GM12873 (cell line): ENCODE results near the gene IL1RL2.

ENCODE experiments used
- TF ChIP-seq, protein P1 (sequence below): IDR thresholded peaks from 2 replicates; pipeline ENCODE4 v1.5.1; 2012; ENCODE audit warnings: low read depth, mild to moderate bottlenecking, moderate library complexity, low read length, control low read depth; ENCODE audit not compliant: insufficient read depth; ENCODE audit errors: missing control alignments

Gene IL1RL2

DNA sequence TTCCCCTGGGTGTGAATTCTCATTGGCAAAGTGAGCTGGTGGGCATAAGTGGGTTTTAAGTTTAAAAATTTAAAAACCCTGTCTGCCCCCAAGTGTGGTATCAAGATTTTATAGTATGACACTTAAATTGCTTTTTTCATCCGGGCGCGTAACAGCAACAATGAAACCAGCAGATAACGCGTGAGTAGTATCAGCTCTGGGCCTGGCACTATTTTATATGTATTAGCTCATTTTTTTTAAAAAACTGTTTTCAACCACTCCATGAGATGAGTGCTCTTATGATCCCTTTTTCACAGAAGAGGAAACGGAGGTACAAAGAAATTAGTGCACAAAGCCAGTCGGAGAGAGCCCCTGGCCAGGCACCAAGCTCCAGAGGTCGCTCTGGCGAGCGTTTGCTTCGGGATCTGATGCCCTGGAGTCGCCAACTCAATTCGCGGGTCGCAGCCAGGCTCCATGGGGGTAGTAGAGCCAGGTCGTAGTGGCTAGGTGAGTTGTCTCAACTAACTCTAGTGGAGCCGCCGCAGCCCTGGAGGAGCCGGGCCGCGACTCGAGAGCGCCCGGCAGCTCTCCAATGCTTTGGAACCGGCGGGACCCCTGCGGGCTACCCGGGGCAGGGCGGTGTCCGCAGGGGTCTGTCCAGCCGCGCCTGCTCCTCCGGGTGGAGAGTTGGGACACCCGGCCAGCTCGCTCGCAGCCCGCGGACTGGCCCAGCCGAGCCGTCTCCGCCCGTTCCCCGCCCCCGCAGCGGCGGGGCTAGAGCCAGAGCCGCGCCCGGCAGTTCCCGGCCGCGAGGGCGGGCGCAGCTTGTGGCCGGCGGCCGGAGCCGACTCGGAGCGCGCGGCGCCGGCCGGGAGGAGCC is 44.6 kb upstream of the IL1RL2 start, which contains the start of gene IL1R1:
TSS of gene IL1R1 (plus strand) at position 777 of the 859 bp plus-strand sequence. CDS start 14,979 bp downstream, outside the sequence.
- TF ChIP-seq, protein P1, sequence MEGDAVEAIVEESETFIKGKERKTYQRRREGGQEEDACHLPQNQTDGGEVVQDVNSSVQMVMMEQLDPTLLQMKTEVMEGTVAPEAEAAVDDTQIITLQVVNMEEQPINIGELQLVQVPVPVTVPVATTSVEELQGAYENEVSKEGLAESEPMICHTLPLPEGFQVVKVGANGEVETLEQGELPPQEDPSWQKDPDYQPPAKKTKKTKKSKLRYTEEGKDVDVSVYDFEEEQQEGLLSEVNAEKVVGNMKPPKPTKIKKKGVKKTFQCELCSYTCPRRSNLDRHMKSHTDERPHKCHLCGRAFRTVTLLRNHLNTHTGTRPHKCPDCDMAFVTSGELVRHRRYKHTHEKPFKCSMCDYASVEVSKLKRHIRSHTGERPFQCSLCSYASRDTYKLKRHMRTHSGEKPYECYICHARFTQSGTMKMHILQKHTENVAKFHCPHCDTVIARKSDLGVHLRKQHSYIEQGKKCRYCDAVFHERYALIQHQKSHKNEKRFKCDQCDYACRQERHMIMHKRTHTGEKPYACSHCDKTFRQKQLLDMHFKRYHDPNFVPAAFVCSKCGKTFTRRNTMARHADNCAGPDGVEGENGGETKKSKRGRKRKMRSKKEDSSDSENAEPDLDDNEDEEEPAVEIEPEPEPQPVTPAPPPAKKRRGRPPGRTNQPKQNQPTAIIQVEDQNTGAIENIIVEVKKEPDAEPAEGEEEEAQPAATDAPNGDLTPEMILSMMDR: no peak

DNA sequence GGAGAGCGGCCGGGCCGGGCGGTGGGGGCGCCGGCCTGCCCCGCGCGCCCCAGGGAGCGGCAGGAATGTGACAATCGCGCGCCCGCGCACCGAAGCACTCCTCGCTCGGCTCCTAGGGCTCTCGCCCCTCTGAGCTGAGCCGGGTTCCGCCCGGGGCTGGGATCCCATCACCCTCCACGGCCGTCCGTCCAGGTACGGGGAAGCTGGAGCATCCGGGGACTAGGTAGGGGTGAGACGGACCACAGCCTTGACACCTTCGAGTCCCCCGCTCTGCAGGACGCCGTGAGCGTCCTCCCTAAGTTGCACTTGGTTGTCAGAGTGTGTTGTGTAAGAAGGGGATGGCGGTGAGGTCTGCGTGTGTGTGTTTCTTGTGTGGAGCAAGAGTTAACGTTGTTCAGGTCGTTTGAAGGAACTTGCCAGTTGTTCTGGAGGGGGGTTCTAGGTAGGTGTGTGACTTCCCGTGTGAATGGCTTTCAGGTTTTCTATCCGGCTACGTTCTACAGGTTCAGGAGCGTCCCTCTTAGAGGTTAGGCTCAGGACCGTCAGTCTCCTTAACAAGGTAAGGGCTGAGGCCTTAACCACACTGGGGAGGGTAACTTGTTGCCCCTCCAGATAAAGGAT is 43.9 kb upstream of the IL1RL2 start:
- TF ChIP-seq, protein P1: no peak

DNA sequence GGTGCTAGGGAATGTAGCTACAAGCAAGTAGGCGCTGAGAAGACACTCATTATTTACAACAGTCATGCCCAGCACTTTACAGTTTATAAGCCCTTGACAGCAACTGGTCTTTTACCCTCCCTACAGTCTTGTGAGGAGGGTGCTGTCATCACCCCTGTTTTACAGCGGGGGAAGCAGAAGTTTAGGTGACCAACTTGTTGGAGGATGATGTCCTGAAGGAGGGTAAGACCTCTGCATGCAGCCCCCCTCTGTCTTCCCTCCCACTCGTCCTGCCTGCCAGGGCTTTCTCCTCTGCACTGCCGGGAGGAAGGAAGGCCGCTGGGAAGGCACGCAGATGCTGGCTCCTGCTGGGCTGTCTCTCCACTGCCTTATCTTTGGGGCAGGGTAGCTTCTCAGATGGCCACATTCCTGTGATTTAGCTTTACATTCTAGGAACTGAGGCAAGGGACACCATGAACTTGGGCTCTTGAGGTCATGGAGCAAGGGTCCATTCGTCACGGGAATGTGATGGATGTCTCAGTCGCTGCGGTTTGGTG is 43.3 kb upstream of the IL1RL2 start:
- TF ChIP-seq, protein P1: no peak

DNA sequence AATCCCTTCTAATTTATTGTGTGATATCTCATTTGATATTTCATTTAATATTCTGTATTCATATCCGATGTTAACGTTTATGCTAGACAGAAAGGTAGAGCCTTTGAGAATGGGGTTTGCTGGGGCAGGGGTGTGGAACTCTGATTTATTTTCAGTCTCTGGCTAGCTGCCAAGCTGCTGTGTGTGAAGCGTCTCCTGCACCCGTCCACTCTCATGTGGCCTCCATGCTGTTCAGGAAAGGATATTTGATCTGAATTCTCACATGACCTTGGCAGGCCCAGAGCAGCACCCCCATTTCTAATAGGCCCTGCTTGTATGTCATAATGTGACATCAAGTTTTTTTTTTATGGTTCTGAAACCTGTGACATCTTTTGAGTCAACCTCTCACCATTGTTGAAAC is 42.7 kb upstream of the IL1RL2 start:
- TF ChIP-seq, protein P1: no peak

DNA sequence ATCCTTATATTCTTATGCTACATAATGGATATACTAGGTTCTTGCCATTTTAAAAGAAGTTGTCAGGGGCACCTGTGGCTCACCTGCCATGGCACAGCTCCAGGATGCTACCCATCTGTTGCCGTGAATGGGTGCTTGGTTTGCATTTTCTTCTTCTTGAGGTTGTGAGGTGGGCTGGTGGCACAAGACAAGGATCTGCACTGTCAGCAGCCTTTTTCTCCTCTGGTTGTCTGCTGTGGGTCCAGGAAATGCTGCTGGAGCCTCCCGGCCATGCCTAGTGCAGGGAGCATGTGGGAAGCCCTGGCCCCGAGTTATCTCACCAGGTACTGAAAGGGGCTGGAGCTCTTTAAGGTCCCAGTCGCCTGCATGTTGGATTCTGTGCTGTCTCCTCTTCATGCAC is 41.7 kb upstream of the IL1RL2 start:
- TF ChIP-seq, protein P1: no peak

DNA sequence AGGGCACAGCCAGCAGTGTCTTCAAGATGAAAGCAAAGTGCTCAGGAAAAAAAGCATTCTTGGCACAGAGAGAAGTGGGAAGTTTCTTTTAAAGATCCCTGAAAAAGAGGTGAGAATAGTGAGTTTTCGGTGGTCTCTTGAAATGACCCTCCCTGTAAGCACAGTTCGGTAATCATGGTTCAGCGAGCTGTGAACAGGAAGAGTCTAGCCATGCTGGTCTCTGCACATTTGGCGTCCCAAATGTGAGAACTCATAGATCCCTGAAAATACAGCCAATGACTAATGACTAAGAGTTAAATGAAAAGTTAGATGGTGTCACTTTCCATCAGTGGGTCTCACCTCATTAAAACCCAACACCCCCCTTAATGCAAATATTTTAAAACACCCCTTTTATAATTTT is 40.9 kb upstream of the IL1RL2 start:
- TF ChIP-seq, protein P1: no peak

DNA sequence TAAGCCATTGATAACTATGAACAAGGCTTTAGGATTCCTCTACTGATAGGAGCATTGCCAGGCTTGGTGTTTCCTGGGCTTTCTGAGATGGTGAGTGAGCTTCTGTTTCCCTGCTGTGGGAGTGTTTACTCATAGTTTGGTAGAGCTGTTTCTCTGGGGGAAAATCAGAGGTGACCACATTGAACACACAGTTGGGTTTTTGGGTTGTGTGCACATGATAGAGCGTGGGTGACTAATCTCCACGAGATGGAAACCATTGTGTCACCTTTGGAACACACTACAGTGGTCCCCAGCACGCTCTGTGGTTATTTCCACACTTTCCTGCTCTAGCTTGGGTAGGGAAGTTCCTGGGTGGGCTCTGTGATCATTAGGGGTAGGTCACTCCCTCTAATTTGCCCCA is 38.9 kb upstream of the IL1RL2 start:
- TF ChIP-seq, protein P1: no peak
